Spinal cord (tissue), 10 donors: ENCODE data around the gene ZNF365. TPM values are rescaled to one million over a fixed set of nuclear protein-coding genes. Genes with fewer than 3 reads are reported as not detected.
"Not testable (repeated sequence)": the region's sequence is repeated elsewhere in the genome, so short reads cannot be mapped to it uniquely, and the experiment has no call there.

Source experiments
- DNase-seq, 6 donors: peaks; one replicate each; pipeline versions ENCODE4 v3.0.0 to v3.0.0-alpha.2; 2013 to 2015; ENCODE audit warnings: low spot score in 6 of 6, low read depth in 4 of 6
- H3K27ac ChIP-seq: one replicate; pipeline ENCODE4 v1.5.1; 2013; ENCODE audit warnings: low read depth, low read length, control low read depth
- H3K27me3 ChIP-seq: one replicate; pipeline ENCODE4 v1.6.1; 2013; ENCODE audit warnings: low read length; ENCODE audit not compliant: control insufficient read depth, insufficient read depth
- H3K36me3 ChIP-seq: one replicate; pipeline ENCODE4 v1.6.1; 2013; ENCODE audit warnings: low read length; ENCODE audit not compliant: control insufficient read depth, insufficient read depth
- H3K4me1 ChIP-seq: one replicate; pipeline ENCODE4 v1.6.1; 2013; ENCODE audit warnings: low read length; ENCODE audit not compliant: control insufficient read depth, insufficient read depth
- H3K4me3 ChIP-seq: one replicate; pipeline ENCODE4 v1.5.1; 2013; ENCODE audit warnings: low read depth, low read length, control low read depth
- H3K9me3 ChIP-seq: one replicate; pipeline ENCODE4 v1.6.1; 2013; ENCODE audit warnings: low read length; ENCODE audit not compliant: control insufficient read depth, insufficient read depth
- WGBS: methylation state at CpG from one replicate; pipeline ENCODE4 v1.1.5; 2013; ENCODE audit warnings: missing lambda C conversion rate; ENCODE audit not compliant: insufficient coverage; 5-methylcytosine and 5-hydroxymethylcytosine counted together
- polyA plus RNA-seq, 2 donors: library from polyadenylated mRNA; unstranded; fragments of 120-200 nt; gene quantifications; one replicate each; pipeline ENCODE4 v1.2.1, GENCODE V29; 2013; ENCODE audit not compliant: insufficient read length in 2 of 2
- total RNA-seq, 2 donors: library from RNA; depleted of rRNA in 1 of 2; stranded (reverse); fragments of 120-200 nt in 1 of 2; fragments of >200 nt in 1 of 2; gene quantifications; one replicate each; pipeline versions ENCODE4 v1.2.3 to v1.2.4, GENCODE V29; 2013 to 2014
- donor health status: healthy.

Gene ZNF365
- total and polyA plus RNA-seq, 4 donors: 11.6 to 27.2 (median 21.8) TPM

GRCh38 chr10:62341419-62341818, 32.8 kb upstream of the ZNF365 start:
- no peaks in the 10 kb centered on the region for H3K27me3 ChIP-seq
- H3K4me1 ChIP-seq: no peaks in the 10 kb centered on the region
- no peaks in the 10 kb centered on the region for H3K36me3 ChIP-seq
- H3K4me3 ChIP-seq: no peak overlapping the region
- no peak for DNase-seq
- H3K9me3 ChIP-seq: peaks cover 12% of the 10 kb centered on the region
- no peak overlapping the region for H3K27ac ChIP-seq

GRCh38 chr10:62343000-62343399, 31.2 kb upstream of the ZNF365 start:
- WGBS: no CpG with 5 or more reads among the region's 1 CpG
- H3K9me3 ChIP-seq: peaks cover 12% of the 10 kb centered on the region
- H3K27me3 ChIP-seq: no peaks in the 10 kb centered on the region
- no peak overlapping the region for H3K4me3 ChIP-seq
- no peak overlapping the region for H3K27ac ChIP-seq
- no peaks in the 10 kb centered on the region for H3K36me3 ChIP-seq
- no peak for DNase-seq
- H3K4me1 ChIP-seq: no peaks in the 10 kb centered on the region

- Histone ChIP-seq H3K4me1 (no peaks in the 10 kb centered on the region), H3K9me3 (peaks cover 8% of the 10 kb centered on the region), H3K27me3 (no peaks in the 10 kb centered on the region), H3K4me3 (no peak overlapping the region), H3K27ac (no peak overlapping the region), H3K36me3 (no peaks in the 10 kb centered on the region)
- DNase-seq: no peak
Measured at GRCh38 chr10:62348029-62348428, 26.1 kb upstream of the ZNF365 start.

GRCh38 chr10:62352356-62352970, 21.7 kb upstream of the ZNF365 start:
- Histone ChIP-seq H3K9me3 (peaks cover 4% of the 10 kb centered on the region), H3K27ac (no peak overlapping the region), H3K27me3 (no peaks in the 10 kb centered on the region), H3K4me1 (no peaks in the 10 kb centered on the region), H3K36me3 (no peaks in the 10 kb centered on the region), H3K4me3 (no peak overlapping the region)
- DNase-seq: no peak

GRCh38 chr10:62354916-62355315, 19.3 kb upstream of the ZNF365 start:
- H3K27ac ChIP-seq: no peak overlapping the region
- no CpG with 5 or more reads among the region's 2 CpGs for WGBS
- H3K36me3 ChIP-seq: no peaks in the 10 kb centered on the region
- no peak overlapping the region for H3K4me3 ChIP-seq
- no peak for DNase-seq
- H3K27me3 ChIP-seq: no peaks in the 10 kb centered on the region
- no peaks in the 10 kb centered on the region for H3K4me1 ChIP-seq
- peaks cover 4% of the 10 kb centered on the region for H3K9me3 ChIP-seq

GRCh38 chr10:62356447-62356846, 17.7 kb upstream of the ZNF365 start:
- no peak for DNase-seq
- Histone ChIP-seq H3K36me3 (no peaks in the 10 kb centered on the region), H3K4me1 (no peaks in the 10 kb centered on the region), H3K4me3 (no peak overlapping the region), H3K27me3 (no peaks in the 10 kb centered on the region), H3K27ac (no peak overlapping the region), H3K9me3 (peaks cover 3% of the 10 kb centered on the region)
- no CpG with 5 or more reads among the region's 2 CpGs for WGBS

- not testable (repeated sequence) for DNase-seq, H3K27ac ChIP-seq, H3K9me3 ChIP-seq, H3K36me3 ChIP-seq, H3K4me1 ChIP-seq, H3K27me3 ChIP-seq, H3K4me3 ChIP-seq
- WGBS: 100% methylated on average over 1 of the region's 2 CpGs
Measured at GRCh38 chr10:62358151-62358550, 16.0 kb upstream of the ZNF365 start.

GRCh38 chr10:62373639-62373994, 552 bp upstream of the ZNF365 start:
- H3K27ac ChIP-seq: peak overlapping the region; percentile 47
- peak overlapping the region; percentile 52 for H3K4me3 ChIP-seq
- WGBS: 5% methylated on average over 4 of the region's 8 CpGs
- peaks cover 10% of the 10 kb centered on the region for H3K4me1 ChIP-seq
- H3K27me3 ChIP-seq: no peaks in the 10 kb centered on the region
- H3K9me3 ChIP-seq: no peaks in the 10 kb centered on the region
- no peaks in the 10 kb centered on the region for H3K36me3 ChIP-seq
- no peak for DNase-seq

- WGBS: 50% methylated on average over 7 of the region's 12 CpGs
Measured at GRCh38 chr10:62374862-62375710, 917 bp downstream of the ZNF365 start.

More at GRCh38 chr10:62374862-62375710, 917 bp downstream of the ZNF365 start:
- Histone ChIP-seq H3K27ac (peak overlapping the region; percentile 47), H3K9me3 (no peaks in the 10 kb centered on the region), H3K36me3 (no peaks in the 10 kb centered on the region), H3K4me1 (peaks cover 10% of the 10 kb centered on the region), H3K27me3 (no peaks in the 10 kb centered on the region), H3K4me3 (peak overlapping the region; percentile 52)
- DNase-seq: peak in 2 of 6 donors; percentile 49 to 59
